A549 (cell line): Measurements from ENCODE around the gene TMEM108. TPM values are rescaled to one million over a fixed set of nuclear protein-coding genes. Genes with fewer than 3 reads are reported as not detected.

Source experiments
- ATAC-seq, 2 experiments: fragments of 200-7000 bp in 1 of 2; fragments of >200 bp in 1 of 2; cut with Nextera tagmentation in 1 of 2; cut with Tn5 transposase in 1 of 2; 3 replicates each; pipeline versions ENCODE4 v1.8.0 to v1.9.1; 2018 to 2020; ENCODE audit warnings: mild to moderate bottlenecking in 1 of 2, moderate library complexity in 1 of 2
- CTCF ChIA-PET: fragments of 300-600 bp; sonication (Branson Sonifier 250); formaldehyde crosslinking; extraction: SDS; loops from one replicate; lab custom pipeline; 2021; ENCODE audit warnings: antibody characterized with exemption, inconsistent platforms; lab: Yijun Ruan, JAX
- POLR2A ChIA-PET: fragments of 350-600 bp; formaldehyde crosslinking; extraction: SDS; loops from one replicate; lab custom pipeline; 2021; ENCODE audit warnings: antibody characterized with exemption, inconsistent platforms; lab: Yijun Ruan, JAX
- DNase-seq, 2 experiments: peaks; one replicate each; pipeline versions ENCODE4 v3.0.0 to v3.0.0-alpha.2; 2011 to 2016; ENCODE audit warnings: low read depth in 1 of 2, low spot score in 1 of 2
- FAIRE-seq: peaks from 2 replicates; lab custom pipeline; 2011; peaks lifted over from hg19 to GRCh38; lab: Jason Lieb, UNC
- H3K27ac ChIP-seq, 2 experiments: fragments of >200 bp; sonication (Bioruptor Twin); formaldehyde crosslinking; 3 replicates each; pipeline ENCODE4 v1.5.1; 2016 to 2017
- H3K4me1 ChIP-seq: fragments of >200 bp; sonication (Bioruptor Twin); formaldehyde crosslinking; 3 replicates; pipeline ENCODE4 v1.6.1; 2016
- H3K4me2 ChIP-seq: fragments of >200 bp; sonication (Bioruptor Twin); formaldehyde crosslinking; 3 replicates; pipeline ENCODE4 v1.6.1; 2016
- H3K4me3 ChIP-seq: fragments of >200 bp; sonication (Bioruptor Twin); formaldehyde crosslinking; 3 replicates; pipeline ENCODE4 v1.5.1; 2016
- H3K9me3 ChIP-seq: fragments of >200 bp; sonication (Bioruptor Twin); formaldehyde crosslinking; 3 replicates; pipeline ENCODE4 v1.6.1; 2016
- CEBPB ChIP-seq, 2 experiments: fragments of >200 bp in 1 of 2; sonication (Bioruptor Twin) in 1 of 2; formaldehyde crosslinking in 1 of 2; IDR thresholded peaks; 2 replicates each; pipeline ENCODE4 v1.6.1; 2012 to 2016
- CHD2 ChIP-seq: fragments of 150-350 bp; IDR thresholded peaks from 2 replicates; pipeline ENCODE4 v1.6.1; 2014; ENCODE audit warnings: low read length; ENCODE audit not compliant: partially characterized antibody
- CHD4 ChIP-seq: fragments of 200-600 bp; sonication (generic); IDR thresholded peaks from 2 replicates; pipeline ENCODE4 v1.6.1; 2016; ENCODE audit warnings: antibody characterized with exemption, mild to moderate bottlenecking, borderline replicate concordance
- EHF ChIP-seq: fragments of 250-450 bp; sonication (Bioruptor Pico); IDR thresholded peaks from 2 replicates; pipeline ENCODE4 v1.5.0; 2020; ENCODE audit warnings: mild to moderate bottlenecking
- FOSL2 ChIP-seq, 2 experiments: fragments of 450-650 bp in 1 of 2; fragments of >200 bp in 1 of 2; sonication (Bioruptor Twin) in 1 of 2; formaldehyde crosslinking; IDR thresholded peaks; 2 replicates each; pipeline versions ENCODE4 v1.5.0 to v1.6.1; 2016 to 2020; ENCODE audit warnings: mild to moderate bottlenecking in 1 of 2, moderate library complexity in 1 of 2
- FOXS1 ChIP-seq: fragments of 250-450 bp; sonication (Bioruptor Pico); IDR thresholded peaks from 2 replicates; pipeline ENCODE4 v1.5.0; 2020; ENCODE audit warnings: mild to moderate bottlenecking, moderate library complexity
- HDAC2 ChIP-seq: fragments of 200-600 bp; sonication (generic); IDR thresholded peaks from 2 replicates; pipeline ENCODE4 v1.6.1; 2016
- HEYL ChIP-seq: fragments of 250-450 bp; sonication (Bioruptor Pico); IDR thresholded peaks from 2 replicates; pipeline ENCODE4 v1.8.0; 2021; ENCODE audit warnings: mild to moderate bottlenecking, moderate library complexity
- HOXA7 ChIP-seq: fragments of 250-450 bp; sonication (Bioruptor Pico); IDR thresholded peaks from 2 replicates; pipeline ENCODE4 v1.5.0; 2020; ENCODE audit warnings: mild to moderate bottlenecking, moderate library complexity
- KDM1A ChIP-seq: fragments of 200-600 bp; sonication (generic); IDR thresholded peaks from 2 replicates; pipeline ENCODE4 v1.6.1; 2016; ENCODE audit warnings: low read depth, mild to moderate bottlenecking
- MYC ChIP-seq: IDR thresholded peaks from 2 replicates; pipeline ENCODE4 v1.6.1; 2012; ENCODE audit warnings: mild to moderate bottlenecking, inconsistent platforms, low read length, improper control_type of control experiment, borderline replicate concordance
- NFE2L2 ChIP-seq: fragments of 150-350 bp; conservative IDR thresholded peaks from 2 replicates; pipeline ENCODE4 v1.6.1; 2014; ENCODE audit warnings: low read length
- NPAS2 ChIP-seq: fragments of 250-450 bp; sonication (Bioruptor Pico); IDR thresholded peaks from 2 replicates; pipeline ENCODE4 v1.8.0; 2022; ENCODE audit warnings: mild to moderate bottlenecking, moderate library complexity, borderline replicate concordance
- PHF8 ChIP-seq: fragments of 200-600 bp; sonication (generic); IDR thresholded peaks from 2 replicates; pipeline ENCODE4 v1.6.1; 2016; ENCODE audit warnings: low read depth, mild to moderate bottlenecking, antibody characterized with exemption, moderate library complexity, borderline replicate concordance
- POLR2A ChIP-seq: IDR thresholded peaks from 2 replicates; pipeline ENCODE4 v1.6.1; 2012; ENCODE audit warnings: mild to moderate bottlenecking, low read length
- RARB ChIP-seq: fragments of 250-450 bp; sonication (Bioruptor Pico); IDR thresholded peaks from 2 replicates; pipeline ENCODE4 v1.8.0; 2021; ENCODE audit warnings: mild to moderate bottlenecking, moderate library complexity
- RFX5 ChIP-seq: fragments of 450-650 bp; IDR thresholded peaks from 2 replicates; pipeline ENCODE4 v1.7.1; 2014; ENCODE audit warnings: antibody characterized with exemption, mild to moderate bottlenecking, moderate library complexity
- RNF2 ChIP-seq: fragments of 200-600 bp; sonication (generic); IDR thresholded peaks from 2 replicates; pipeline ENCODE4 v1.6.1; 2016; ENCODE audit warnings: low read depth, mild to moderate bottlenecking, antibody characterized with exemption, moderate library complexity, borderline replicate concordance
- SMC3 ChIP-seq: fragments of >200 bp; sonication (Bioruptor Twin); formaldehyde crosslinking; IDR thresholded peaks from 3 replicates; pipeline ENCODE4 v1.6.1; 2018; ENCODE audit warnings: inconsistent platforms
- SREBF2 ChIP-seq: fragments of 450-650 bp; IDR thresholded peaks from 2 replicates; pipeline ENCODE4 v1.6.1; 2014; ENCODE audit warnings: mild to moderate bottlenecking, moderate library complexity
- TP53 ChIP-seq: fragments of 250-450 bp; sonication (Bioruptor Pico); IDR thresholded peaks from 2 replicates; pipeline ENCODE4 v1.5.0; 2021; ENCODE audit warnings: mild to moderate bottlenecking, moderate library complexity
- ZFP36 ChIP-seq: fragments of 450-650 bp; IDR thresholded peaks from 2 replicates; pipeline ENCODE4 v1.6.1; 2014; ENCODE audit warnings: borderline replicate concordance; ENCODE audit not compliant: partially characterized antibody
- ZNF302 ChIP-seq: fragments of 250-450 bp; sonication (Bioruptor Pico); IDR thresholded peaks from 2 replicates; pipeline ENCODE4 v1.9.0; 2021; ENCODE audit warnings: inconsistent platforms, mild to moderate bottlenecking, moderate library complexity
- ZSCAN20 ChIP-seq: fragments of 250-450 bp; sonication (Bioruptor Pico); IDR thresholded peaks from 2 replicates; pipeline ENCODE4 v1.8.0; 2022; ENCODE audit warnings: mild to moderate bottlenecking, moderate library complexity
- WGBS: methylation state at CpG from one replicate; pipeline ENCODE4 v1.1.6; 2017; ENCODE audit errors: missing lambda C conversion rate; 5-methylcytosine and 5-hydroxymethylcytosine counted together
- polyA plus RNA-seq, 4 experiments: library from polyadenylated mRNA; depleted of rRNA in 3 of 4; stranded (reverse); fragments of >200 nt; fragmentation: RNase III in 1 of 4; extraction: RNeasy Plus Mini Kit Qiagen cat#74134 plus additional on column Dnase treatment in 1 of 4; gene quantifications; 2 replicates in 3 of 4; 3 replicates in 1 of 4; pipeline ENCODE4 v1.2.3, GENCODE V29; 2011 to 2017
- TF ChIP-seq, protein P1 (sequence below): IDR thresholded peaks from 2 replicates; pipeline ENCODE4 v1.6.1; 2012; ENCODE audit warnings: low read depth, borderline replicate concordance

Gene TMEM108
- polyA plus RNA-seq, 2 of the 4 experiments (the other 2 are of a cell fraction) = not detected

DNA sequence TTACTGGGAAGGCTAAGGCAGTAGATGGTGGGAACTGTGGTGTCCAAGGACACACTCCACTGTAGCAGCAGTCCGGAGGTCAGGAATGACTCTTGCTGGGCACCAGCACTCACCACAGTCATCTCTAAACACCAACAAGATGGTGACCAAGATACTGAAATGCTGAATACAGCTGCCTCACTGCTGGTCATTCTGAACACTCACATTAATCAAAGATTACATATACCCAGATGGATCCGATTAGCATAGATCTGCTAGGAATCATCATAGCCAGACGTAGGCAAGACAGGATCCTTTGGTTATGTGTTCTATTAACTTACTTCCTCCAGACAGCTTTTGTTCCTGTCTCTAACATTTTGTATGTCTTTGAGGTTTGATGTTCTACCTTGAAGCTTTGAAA is 226.7 kb downstream of the TMEM108 start (continued):
- no peak for TF ChIP-seq ZSCAN20 (CRISPR knock-in tag)

DNA sequence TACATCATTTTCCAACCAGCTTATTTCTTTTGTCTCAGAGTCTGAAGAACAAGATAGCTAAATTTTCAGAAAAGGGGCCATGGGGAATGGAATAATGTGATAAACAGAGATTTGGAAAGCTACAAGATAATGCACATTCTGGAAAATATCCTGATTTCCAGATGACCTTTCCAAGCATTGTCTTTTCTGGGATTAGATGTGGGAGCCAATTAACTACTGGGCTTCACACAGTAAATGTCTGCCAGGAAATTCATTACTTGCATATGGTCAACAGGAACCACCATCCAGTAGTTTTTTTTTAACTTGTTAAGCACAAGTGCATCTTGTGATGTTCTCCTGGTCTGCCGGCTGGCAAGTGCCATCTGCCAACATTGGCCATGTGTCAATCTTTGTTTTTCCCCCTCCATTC is 230.5 kb downstream of the TMEM108 start:
- no peak for ATAC-seq
- WGBS = 0% methylated on average over 1 of the region's 1 CpG

DNA sequence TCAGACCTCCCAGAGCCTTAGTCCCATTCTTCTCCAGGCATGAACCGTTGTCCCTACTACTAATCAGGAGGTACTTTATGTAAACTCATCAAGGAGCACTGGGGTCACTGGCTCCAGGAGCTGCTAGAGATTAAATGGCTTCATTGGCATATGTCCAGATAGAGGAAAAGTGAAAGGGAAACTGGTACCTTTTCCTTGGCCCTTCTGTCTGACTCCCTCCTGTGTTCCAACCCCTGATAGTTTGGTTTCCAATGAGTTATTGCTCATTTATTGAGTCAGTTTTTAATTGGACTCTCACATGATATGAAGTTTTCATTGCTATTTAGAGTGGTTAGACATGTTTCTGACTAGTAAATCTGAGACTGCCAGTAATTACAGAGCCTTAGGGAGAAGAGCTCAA is 231.2 kb downstream of the TMEM108 start:
- ATAC-seq = no peak
- WGBS = 0% methylated on average over 1 of the region's 1 CpG

More for the DNA sequence above, 230.5 kb downstream of the TMEM108 start:
- no peaks in the 10 kb centered on the region for H3K9me3 ChIP-seq
- CTCF ChIA-PET = no interaction called here
- H3K4me3 ChIP-seq = no peak overlapping the region
- POLR2A ChIA-PET = no interaction called here
- DNase-seq = no peak
- no peak overlapping the region for H3K27ac ChIP-seq
- H3K4me1 ChIP-seq = no peaks in the 10 kb centered on the region
- FAIRE-seq = no peak
- no peak overlapping the region for H3K4me2 ChIP-seq
- no peak for TF ChIP-seq NPAS2 (CRISPR knock-in tag)
- no peak for TF ChIP-seq POLR2A
- no peak for TF ChIP-seq PHF8
- no peak for TF ChIP-seq HOXA7 (CRISPR knock-in tag)
- TF ChIP-seq MYC = no peak
- TF ChIP-seq HDAC2 = no peak

DNA sequence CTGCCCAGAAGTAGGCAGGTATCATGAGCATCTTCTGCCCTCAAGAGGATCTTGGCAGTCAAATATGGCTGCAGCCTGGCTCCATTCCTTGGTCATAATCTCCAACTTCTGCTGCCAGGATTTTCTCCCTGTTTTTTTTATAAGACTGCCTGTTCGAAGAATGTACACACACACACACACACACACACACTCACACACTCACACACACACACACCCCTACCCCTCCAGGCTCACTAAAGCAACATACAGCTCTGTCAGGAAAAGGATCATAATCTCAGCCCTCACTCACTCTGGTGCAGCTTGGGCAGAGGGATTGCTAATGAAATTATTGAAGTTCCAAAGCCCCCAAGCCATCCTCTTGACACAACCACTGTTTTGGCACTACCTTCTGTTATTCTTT is 232.4 kb downstream of the TMEM108 start:
- ChIA-PET POLR2A (no interaction called here), CTCF (interaction anchor here (1.1 kb wide), 1 partner anchor 230 kb away, joined by 3 read pairs; no protein-coding TSS in a partner anchor)
- no peak overlapping the region for H3K4me2 ChIP-seq
- 13% methylated on average over 1 of the region's 1 CpG for WGBS
- TF ChIP-seq EHF (CRISPR knock-in tag) (no peak), PHF8 (no peak), RFX5 (no peak), KDM1A (no peak), FOXS1 (CRISPR knock-in tag) (no peak), CHD2 (no peak), TP53 (no peak), HEYL (CRISPR knock-in tag) (no peak), RNF2 (no peak), FOSL2 (IDR thresholded peaks at IDR 0.05) (no peak), FOSL2 (CRISPR knock-in tag; IDR thresholded peaks at IDR 0.05) (no peak), CEBPB (IDR thresholded peaks at IDR 0.05) (no peak), ZNF302 (CRISPR knock-in tag) (no peak), CHD4 (no peak)
- H3K9me3 ChIP-seq = no peaks in the 10 kb centered on the region
- no peak for ATAC-seq
- no peak for DNase-seq
- no peak for FAIRE-seq
- H3K4me1 ChIP-seq = no peaks in the 10 kb centered on the region
- no peak overlapping the region for H3K27ac ChIP-seq
- H3K4me3 ChIP-seq = no peak overlapping the region

More for the DNA sequence above, 231.2 kb downstream of the TMEM108 start:
- no peak for DNase-seq
- POLR2A ChIA-PET = no interaction called here
- H3K27ac ChIP-seq = no peak overlapping the region
- FAIRE-seq = no peak
- no peak overlapping the region for H3K4me3 ChIP-seq
- H3K9me3 ChIP-seq = no peaks in the 10 kb centered on the region
- H3K4me1 ChIP-seq = no peaks in the 10 kb centered on the region
- CTCF ChIA-PET = interaction anchor here (1.1 kb wide), 1 partner anchor 229 kb away, joined by 3 read pairs; no protein-coding TSS in a partner anchor
- TF ChIP-seq NFE2L2 = no peak
- no peak for TF ChIP-seq SREBF2
- TF ChIP-seq, protein P1, sequence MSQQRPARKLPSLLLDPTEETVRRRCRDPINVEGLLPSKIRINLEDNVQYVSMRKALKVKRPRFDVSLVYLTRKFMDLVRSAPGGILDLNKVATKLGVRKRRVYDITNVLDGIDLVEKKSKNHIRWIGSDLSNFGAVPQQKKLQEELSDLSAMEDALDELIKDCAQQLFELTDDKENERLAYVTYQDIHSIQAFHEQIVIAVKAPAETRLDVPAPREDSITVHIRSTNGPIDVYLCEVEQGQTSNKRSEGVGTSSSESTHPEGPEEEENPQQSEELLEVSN = no peak
- no peak for TF ChIP-seq SMC3
- no peak for TF ChIP-seq RARB (CRISPR knock-in tag)
- no peak for TF ChIP-seq TP53
- TF ChIP-seq MYC = no peak
- TF ChIP-seq ZFP36 = no peak
- no peak overlapping the region for H3K4me2 ChIP-seq
